Central memory CD8-positive, alpha-beta T cell (primary cell): ENCODE data around the gene EHBP1.

ENCODE experiments used
- ATAC-seq: fragments of 150-1000 bp; cut with Tn5 transposase; replicated peaks from 2 replicates; pipeline ENCODE4 v1.10.0; 2022; ENCODE audit warnings: mild to moderate bottlenecking, moderate FRiP score, moderate number of reproducible peaks; ENCODE audit not compliant: poor library complexity, severe bottlenecking; ENCODE audit errors: extremely low read depth
- DNase-seq, 2 donors: peaks; one replicate each; pipeline ENCODE4 v3.0.0; 2021; ENCODE audit warnings: low spot score in 2 of 2
- H3K27ac Mint-ChIP-seq: one replicate; pipeline ENCODE4 v1.8.0; 2022; ENCODE audit warnings: low read depth, mild to moderate bottlenecking, moderate library complexity, mixed read lengths
- H3K27me3 Mint-ChIP-seq: one replicate; pipeline ENCODE4 v1.8.0; 2022; ENCODE audit warnings: mixed read lengths
- H3K36me3 Mint-ChIP-seq: one replicate; pipeline ENCODE4 v1.8.0; 2022; ENCODE audit warnings: mild to moderate bottlenecking, moderate library complexity, mixed read lengths; ENCODE audit not compliant: insufficient read depth
- H3K4me1 Mint-ChIP-seq: one replicate; pipeline ENCODE4 v1.8.0; 2022; ENCODE audit warnings: mixed read lengths
- H3K4me3 Mint-ChIP-seq: one replicate; pipeline ENCODE4 v1.8.0; 2022; ENCODE audit warnings: mild to moderate bottlenecking, moderate library complexity, mixed read lengths
- H3K9me3 Mint-ChIP-seq: one replicate; pipeline ENCODE4 v1.8.0; 2022; ENCODE audit warnings: mixed read lengths

Gene EHBP1

GRCh38 chr2:62941413-62941812 is 235.9 kb downstream of the EHBP1 start:
- Mint-ChIP-seq H3K36me3 (peaks cover 2% of the 10 kb centered on the region), H3K4me3 (no peak overlapping the region), H3K27ac (no peak overlapping the region), H3K9me3 (no peaks in the 10 kb centered on the region), H3K4me1 (no peaks in the 10 kb centered on the region), H3K27me3 (no peaks in the 10 kb centered on the region)
- no peak for ATAC-seq
- DNase-seq = no peak

GRCh38 chr2:62944362-62944761 is 238.8 kb downstream of the EHBP1 start:
- no peak overlapping the region for H3K27ac Mint-ChIP-seq
- no peak for DNase-seq
- H3K4me1 Mint-ChIP-seq = no peaks in the 10 kb centered on the region
- no peaks in the 10 kb centered on the region for H3K36me3 Mint-ChIP-seq
- no peaks in the 10 kb centered on the region for H3K27me3 Mint-ChIP-seq
- no peak overlapping the region for H3K4me3 Mint-ChIP-seq
- ATAC-seq = no peak
- no peaks in the 10 kb centered on the region for H3K9me3 Mint-ChIP-seq

- Mint-ChIP-seq H3K4me1 (no peaks in the 10 kb centered on the region), H3K27me3 (no peaks in the 10 kb centered on the region), H3K9me3 (no peaks in the 10 kb centered on the region), H3K36me3 (no peaks in the 10 kb centered on the region), H3K27ac (no peak overlapping the region), H3K4me3 (no peak overlapping the region)
- DNase-seq (no peak), ATAC-seq (no peak)
Measured at GRCh38 chr2:62947403-62947802, 241.9 kb downstream of the EHBP1 start.

GRCh38 chr2:62956651-62957050 is 251.1 kb downstream of the EHBP1 start:
- Mint-ChIP-seq H3K27ac (no peak overlapping the region), H3K36me3 (peaks cover 7% of the 10 kb centered on the region), H3K9me3 (no peaks in the 10 kb centered on the region), H3K4me1 (no peaks in the 10 kb centered on the region), H3K4me3 (no peak overlapping the region), H3K27me3 (no peaks in the 10 kb centered on the region)
- DNase-seq (no peak), ATAC-seq (no peak)

- ATAC-seq = no peak
- Mint-ChIP-seq H3K9me3 (no peaks in the 10 kb centered on the region), H3K4me3 (no peak overlapping the region), H3K36me3 (peaks cover 7% of the 10 kb centered on the region), H3K27me3 (no peaks in the 10 kb centered on the region), H3K4me1 (no peaks in the 10 kb centered on the region), H3K27ac (no peak overlapping the region)
- no peak for DNase-seq
Measured at GRCh38 chr2:62958206-62958605, 252.7 kb downstream of the EHBP1 start.

- Mint-ChIP-seq H3K27ac (no peak overlapping the region), H3K9me3 (no peaks in the 10 kb centered on the region), H3K27me3 (no peaks in the 10 kb centered on the region), H3K36me3 (peaks cover 4% of the 10 kb centered on the region), H3K4me3 (no peak overlapping the region), H3K4me1 (no peaks in the 10 kb centered on the region)
- DNase-seq (no peak), ATAC-seq (no peak)
Measured at GRCh38 chr2:62964050-62964449, 258.5 kb downstream of the EHBP1 start.

GRCh38 chr2:62964671-62965070 is 259.2 kb downstream of the EHBP1 start:
- H3K36me3 Mint-ChIP-seq = peaks cover 2% of the 10 kb centered on the region
- no peak overlapping the region for H3K27ac Mint-ChIP-seq
- H3K9me3 Mint-ChIP-seq = no peaks in the 10 kb centered on the region
- ATAC-seq = no peak
- no peaks in the 10 kb centered on the region for H3K27me3 Mint-ChIP-seq
- no peaks in the 10 kb centered on the region for H3K4me1 Mint-ChIP-seq
- no peak for DNase-seq
- no peak overlapping the region for H3K4me3 Mint-ChIP-seq

- Mint-ChIP-seq H3K36me3 (peaks cover 2% of the 10 kb centered on the region), H3K4me1 (no peaks in the 10 kb centered on the region), H3K4me3 (no peak overlapping the region), H3K9me3 (no peaks in the 10 kb centered on the region), H3K27ac (no peak overlapping the region), H3K27me3 (no peaks in the 10 kb centered on the region)
- DNase-seq (no peak), ATAC-seq (no peak)
Measured at GRCh38 chr2:62966991-62967390, 261.5 kb downstream of the EHBP1 start.

- Mint-ChIP-seq H3K4me3 (no peak overlapping the region), H3K36me3 (peaks cover 2% of the 10 kb centered on the region), H3K4me1 (no peaks in the 10 kb centered on the region), H3K27me3 (no peaks in the 10 kb centered on the region), H3K27ac (no peak overlapping the region), H3K9me3 (no peaks in the 10 kb centered on the region)
- DNase-seq = no peak
- ATAC-seq = no peak
Measured at GRCh38 chr2:62968168-62968567, 262.7 kb downstream of the EHBP1 start.

GRCh38 chr2:62968668-62969067 is 263.2 kb downstream of the EHBP1 start:
- Mint-ChIP-seq H3K27ac (no peak overlapping the region), H3K4me1 (no peaks in the 10 kb centered on the region), H3K36me3 (peaks cover 2% of the 10 kb centered on the region), H3K27me3 (no peaks in the 10 kb centered on the region), H3K9me3 (no peaks in the 10 kb centered on the region), H3K4me3 (no peak overlapping the region)
- ATAC-seq = no peak
- DNase-seq = no peak

- DNase-seq = no peak
- H3K9me3 Mint-ChIP-seq = no peaks in the 10 kb centered on the region
- no peaks in the 10 kb centered on the region for H3K36me3 Mint-ChIP-seq
- H3K4me3 Mint-ChIP-seq = no peak overlapping the region
- H3K27ac Mint-ChIP-seq = no peak overlapping the region
- no peaks in the 10 kb centered on the region for H3K4me1 Mint-ChIP-seq
- no peak for ATAC-seq
- H3K27me3 Mint-ChIP-seq = no peaks in the 10 kb centered on the region
Measured at GRCh38 chr2:62971936-62972335, 266.4 kb downstream of the EHBP1 start.

- H3K9me3 Mint-ChIP-seq = no peaks in the 10 kb centered on the region
- H3K27ac Mint-ChIP-seq = no peak overlapping the region
- DNase-seq (no peak), ATAC-seq (no peak)
- H3K4me3 Mint-ChIP-seq = no peak overlapping the region
- no peaks in the 10 kb centered on the region for H3K27me3 Mint-ChIP-seq
- H3K4me1 Mint-ChIP-seq = no peaks in the 10 kb centered on the region
- no peaks in the 10 kb centered on the region for H3K36me3 Mint-ChIP-seq
Measured at GRCh38 chr2:62972601-62973000, 267.1 kb downstream of the EHBP1 start.

- ATAC-seq = no peak
- H3K27me3 Mint-ChIP-seq = no peaks in the 10 kb centered on the region
- H3K36me3 Mint-ChIP-seq = no peaks in the 10 kb centered on the region
- H3K4me1 Mint-ChIP-seq = no peaks in the 10 kb centered on the region
- no peaks in the 10 kb centered on the region for H3K9me3 Mint-ChIP-seq
- no peak overlapping the region for H3K4me3 Mint-ChIP-seq
- DNase-seq = no peak
- H3K27ac Mint-ChIP-seq = no peak overlapping the region
Measured at GRCh38 chr2:62974999-62975398, 269.5 kb downstream of the EHBP1 start.

GRCh38 chr2:62991605-62992004 is 286.1 kb downstream of the EHBP1 start:
- DNase-seq = no peak
- ATAC-seq = no peak
- Mint-ChIP-seq H3K9me3 (no peaks in the 10 kb centered on the region), H3K27ac (no peak overlapping the region), H3K4me3 (no peak overlapping the region), H3K27me3 (no peaks in the 10 kb centered on the region), H3K4me1 (no peaks in the 10 kb centered on the region), H3K36me3 (peaks cover 4% of the 10 kb centered on the region)
